Uterus (tissue), 4 donors: Measurements from ENCODE around the gene DGUOK. TPM values are rescaled to one million over a fixed set of nuclear protein-coding genes. Genes with fewer than 3 reads are reported as not detected.
A peak's percentile ranks its signal among the peaks of the same experiment; 100 is the strongest.

Experiments used
- DNase-seq, 2 donors: peaks; one replicate each; pipeline ENCODE4 v3.0.0-alpha.2; 2019 to 2020
- H3K27ac ChIP-seq, 2 donors: fragments of 200-600 bp; sonication (generic); 1 replicate in 1 of 2; 2 replicates in 1 of 2; pipeline ENCODE4 v1.5.1; 2016 to 2018
- H3K27me3 ChIP-seq, 2 donors: fragments of 200-600 bp; sonication (generic); one replicate each; pipeline ENCODE4 v1.5.1; 2018 to 2019; ENCODE audit warnings: control low read depth in 1 of 2
- H3K36me3 ChIP-seq, 2 donors: fragments of 200-600 bp; sonication (generic); one replicate each; pipeline ENCODE4 v1.5.1; 2019; ENCODE audit warnings: control low read depth in 1 of 2
- H3K4me1 ChIP-seq, 2 donors: fragments of 200-600 bp; sonication (generic); one replicate each; pipeline ENCODE4 v1.5.1; 2018 to 2019; ENCODE audit warnings: control low read depth in 1 of 2
- H3K4me3 ChIP-seq, 2 donors: fragments of 200-600 bp; sonication (generic); 1 replicate in 1 of 2; 2 replicates in 1 of 2; pipeline ENCODE4 v1.5.1; 2018 to 2019; ENCODE audit warnings: mild to moderate bottlenecking in 1 of 2
- H3K9me3 ChIP-seq, 2 donors: fragments of 200-600 bp; sonication (generic); one replicate each; pipeline ENCODE4 v1.5.1; 2019; ENCODE audit warnings: control low read depth in 1 of 2
- POLR2A ChIP-seq, 2 donors: fragments of 450-650 bp; IDR thresholded peaks; one replicate each; pipeline ENCODE4 v1.6.1; 2016; ENCODE audit warnings: antibody characterized with exemption in 2 of 2, mild to moderate bottlenecking in 1 of 2, moderate library complexity in 1 of 2
- intact Hi-C: fragments of 100-400 bp; cut with DNase I; formaldehyde crosslinking; loops from one replicate; pipeline ENCODE4 v1.15.1; 2023; ENCODE audit warnings: low total_unique reads
- total RNA-seq, 4 donors: library from RNA; depleted of rRNA in 3 of 4; stranded (reverse); fragments of >200 nt in 3 of 4; gene quantifications; one replicate each; pipeline versions ENCODE4 v1.1.0 to v1.2.4, GENCODE V29; 2014 to 2023
- TF ChIP-seq, protein P1 (sequence below), 4 experiments: fragments of 200-600 bp in 2 of 4; fragments of 450-650 bp in 2 of 4; sonication (generic) in 2 of 4; IDR thresholded peaks; one replicate each; pipeline ENCODE4 v1.5.1; 2016 to 2019; ENCODE audit warnings: antibody characterized with exemption in 4 of 4, mild to moderate bottlenecking in 2 of 4, moderate library complexity in 1 of 4
- donor health status: DM: yes; HTN: yes; CAD: no.

Gene DGUOK
- total RNA-seq, 4 donors from 2014 or later, result 43.6 to 128 (median 58.6) TPM

DNA sequence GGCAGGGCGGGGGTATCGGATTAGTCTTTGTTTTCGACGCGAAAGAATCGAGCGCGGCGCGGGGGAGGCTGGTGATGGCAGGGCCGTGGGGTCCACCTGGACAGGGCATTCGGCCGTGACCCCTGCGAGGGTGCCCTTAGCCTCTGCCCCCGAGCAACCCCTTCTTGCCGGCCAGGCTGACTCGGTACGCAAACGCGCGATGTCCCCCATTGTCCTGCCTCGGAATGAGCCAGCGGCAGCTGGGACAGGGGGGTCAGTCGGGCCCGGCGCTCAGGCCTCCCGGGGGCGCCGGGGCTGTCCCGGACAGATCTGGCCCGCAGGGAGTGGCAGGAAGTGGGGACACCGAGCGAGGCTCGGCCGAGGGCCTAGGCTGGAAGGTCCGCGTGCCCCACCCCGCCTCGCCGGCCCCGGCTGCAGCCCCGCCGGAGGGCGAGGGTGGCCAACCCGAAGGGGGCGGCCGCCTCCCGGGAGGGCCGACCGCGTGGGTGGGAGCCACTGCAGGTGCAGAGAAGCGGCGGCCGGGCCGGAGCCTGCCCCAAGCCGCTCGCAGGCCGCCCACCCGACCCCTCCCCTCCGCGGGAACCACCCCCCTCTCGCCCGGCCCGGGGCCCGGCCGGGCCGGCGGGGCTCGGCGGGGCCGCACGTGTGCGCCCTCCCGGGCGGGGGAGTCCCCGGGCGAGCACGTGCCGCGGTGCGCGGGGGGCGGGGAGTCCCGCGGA is 57.7 kb downstream of the DGUOK start, which contains the start of gene TET3:
TET3 (plus strand) TSS at position 708 of the 719 bp plus-strand sequence. CDS start 1,494 bp downstream, outside the sequence.
- intact Hi-C loops, result no loop called here

DNA sequence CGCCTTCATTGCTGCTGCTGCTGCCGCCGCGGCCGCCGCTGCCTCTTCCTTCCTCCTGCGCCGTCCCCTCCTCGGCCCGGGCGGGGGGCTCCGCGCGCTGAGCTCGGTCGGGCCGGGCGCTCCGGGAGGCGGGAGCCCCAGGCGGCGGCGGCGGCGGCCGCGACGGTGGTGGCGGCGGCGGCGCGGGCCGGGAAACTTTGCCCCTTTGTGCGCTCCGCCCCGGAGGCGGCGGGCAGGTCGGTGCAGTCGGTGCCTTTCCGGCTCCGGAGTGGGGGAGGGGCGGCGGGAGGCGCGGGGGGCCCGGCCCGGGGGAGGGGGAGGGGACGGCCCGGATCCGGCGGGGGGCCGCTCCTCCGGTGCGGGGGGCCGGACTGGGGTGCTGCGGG is 58.2 kb downstream of the DGUOK start:
- Histone ChIP-seq H3K36me3 (no peaks in the 10 kb centered on the region), H3K27me3 (no peaks in the 10 kb centered on the region), H3K27ac (peak overlapping the region in 1 of 2 donors; percentile 57), H3K4me1 (peaks cover 0 to 7% of the 10 kb centered on the region in 2 donors), H3K9me3 (no peaks in the 10 kb centered on the region), H3K4me3 (peak overlapping the region; percentile 29 to 38)
- intact Hi-C loops, result no loop called here
- DNase-seq, result peak; percentile 38 to 44
- no peak for TF ChIP-seq POLR2A (IDR thresholded peaks at IDR 0.05)
- TF ChIP-seq, protein P1, sequence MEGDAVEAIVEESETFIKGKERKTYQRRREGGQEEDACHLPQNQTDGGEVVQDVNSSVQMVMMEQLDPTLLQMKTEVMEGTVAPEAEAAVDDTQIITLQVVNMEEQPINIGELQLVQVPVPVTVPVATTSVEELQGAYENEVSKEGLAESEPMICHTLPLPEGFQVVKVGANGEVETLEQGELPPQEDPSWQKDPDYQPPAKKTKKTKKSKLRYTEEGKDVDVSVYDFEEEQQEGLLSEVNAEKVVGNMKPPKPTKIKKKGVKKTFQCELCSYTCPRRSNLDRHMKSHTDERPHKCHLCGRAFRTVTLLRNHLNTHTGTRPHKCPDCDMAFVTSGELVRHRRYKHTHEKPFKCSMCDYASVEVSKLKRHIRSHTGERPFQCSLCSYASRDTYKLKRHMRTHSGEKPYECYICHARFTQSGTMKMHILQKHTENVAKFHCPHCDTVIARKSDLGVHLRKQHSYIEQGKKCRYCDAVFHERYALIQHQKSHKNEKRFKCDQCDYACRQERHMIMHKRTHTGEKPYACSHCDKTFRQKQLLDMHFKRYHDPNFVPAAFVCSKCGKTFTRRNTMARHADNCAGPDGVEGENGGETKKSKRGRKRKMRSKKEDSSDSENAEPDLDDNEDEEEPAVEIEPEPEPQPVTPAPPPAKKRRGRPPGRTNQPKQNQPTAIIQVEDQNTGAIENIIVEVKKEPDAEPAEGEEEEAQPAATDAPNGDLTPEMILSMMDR (IDR thresholded peaks at IDR 0.05), result no peak

More for the DNA sequence above, 57.7 kb downstream of the DGUOK start, which contains the start of gene TET3:
- Histone ChIP-seq H3K9me3 (no peaks in the 10 kb centered on the region), H3K27ac (peak within 1 kb of the TSS; percentile 25 to 57), H3K4me1 (peaks cover 0 to 7% of the 10 kb centered on the region in 2 donors), H3K27me3 (no peaks in the 10 kb centered on the region), H3K4me3 (peak within 1 kb of the TSS; percentile 36 to 42), H3K36me3 (no peaks in the 10 kb centered on the region)
- peak; percentile 19 to 46 for DNase-seq
- TF ChIP-seq, protein P1 (IDR thresholded peaks at IDR 0.05), result no peak
- no peak for TF ChIP-seq POLR2A (IDR thresholded peaks at IDR 0.05)

DNA sequence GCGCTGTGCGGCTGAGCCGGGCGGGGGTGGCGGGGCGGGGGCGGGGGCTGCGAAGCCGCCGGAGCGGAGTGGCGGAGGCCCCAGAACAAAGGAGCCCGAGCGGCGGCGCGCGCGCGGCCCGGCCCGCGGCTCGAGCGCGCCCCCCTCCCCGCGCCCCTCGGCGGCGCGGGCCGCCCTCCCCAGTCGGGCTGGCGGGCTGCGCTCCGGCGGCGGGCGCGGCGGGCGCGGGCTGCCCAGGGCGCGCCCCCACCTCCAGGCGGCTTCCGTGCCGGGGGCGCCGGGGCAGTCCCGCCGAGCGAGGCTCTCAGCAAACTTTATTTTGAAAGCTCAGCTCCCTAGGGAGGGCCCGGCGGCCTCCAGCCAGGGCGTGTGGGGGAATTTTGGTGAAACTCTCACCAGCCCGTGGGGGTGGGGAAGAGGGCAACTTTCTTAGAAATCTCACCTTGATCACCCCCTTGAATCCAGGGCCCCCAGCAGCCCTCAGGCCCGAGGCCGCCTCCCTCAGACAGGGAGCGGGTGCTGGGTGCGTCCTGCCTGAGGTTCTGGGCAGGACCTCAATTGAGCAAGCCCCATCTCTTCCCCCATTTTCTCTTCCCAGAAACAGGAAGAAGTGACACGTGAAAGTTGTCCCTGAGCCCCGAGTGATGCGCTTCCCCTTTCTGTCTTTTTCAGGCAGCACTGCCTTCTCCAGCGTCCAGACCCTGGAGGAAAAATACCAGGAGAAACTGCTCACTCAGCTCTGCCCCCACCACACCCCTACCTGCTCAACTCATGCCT is 58.8 kb downstream of the DGUOK start:
- Histone ChIP-seq H3K27me3 (no peaks in the 10 kb centered on the region), H3K9me3 (no peaks in the 10 kb centered on the region), H3K4me3 (peak overlapping the region; percentile 36 to 42), H3K4me1 (peaks cover 0 to 7% of the 10 kb centered on the region in 2 donors), H3K36me3 (no peaks in the 10 kb centered on the region), H3K27ac (peak overlapping the region; percentile 19 to 57)
- TF ChIP-seq, protein P1 (IDR thresholded peaks at IDR 0.05), result no peak
- peak in 1 of 2 donors; percentile 12 for TF ChIP-seq POLR2A (IDR thresholded peaks at IDR 0.05)
- peak; percentile 26 to 50 for DNase-seq
- intact Hi-C loops, result no loop called here

DNA sequence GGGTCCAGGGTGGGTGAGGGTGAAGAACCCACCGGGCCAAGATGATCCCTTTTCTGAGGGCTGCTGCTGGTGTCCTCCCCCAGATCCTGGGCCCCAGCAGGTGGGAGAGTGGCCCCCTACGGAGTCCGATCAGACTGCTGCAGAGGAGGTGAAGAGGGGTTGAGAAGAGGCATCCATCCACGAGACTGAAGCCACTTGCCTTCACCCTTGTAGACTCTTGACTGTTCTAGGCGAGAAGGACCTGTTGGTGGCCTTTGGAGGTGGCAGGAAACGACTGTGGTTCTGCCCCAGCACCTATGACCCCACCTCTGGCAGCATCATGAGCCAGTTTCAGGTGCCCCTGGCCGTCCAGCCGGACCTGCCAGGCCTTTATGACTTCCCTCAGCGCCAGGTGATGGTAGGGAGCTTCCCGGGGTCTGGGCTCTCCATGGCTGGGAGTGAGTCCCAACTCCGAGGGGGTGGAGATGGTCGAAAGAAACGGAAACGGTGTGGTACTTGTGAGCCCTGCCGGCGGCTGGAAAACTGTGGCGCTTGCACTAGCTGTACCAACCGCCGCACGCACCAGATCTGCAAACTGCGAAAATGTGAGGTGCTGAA is 59.5 kb downstream of the DGUOK start:
- Histone ChIP-seq H3K36me3 (no peaks in the 10 kb centered on the region), H3K9me3 (no peaks in the 10 kb centered on the region), H3K27me3 (no peaks in the 10 kb centered on the region), H3K4me3 (no peak overlapping the region), H3K4me1 (peaks cover 0 to 7% of the 10 kb centered on the region in 2 donors), H3K27ac (no peak overlapping the region)
- intact Hi-C loops, result no loop called here
- peak in 1 of 2 donors; percentile 20 for DNase-seq
- TF ChIP-seq, protein P1 (IDR thresholded peaks at IDR 0.05), result no peak
- TF ChIP-seq POLR2A (IDR thresholded peaks at IDR 0.05), result no peak
